Peyer's patch (tissue), 4 donors: Measurements from ENCODE around the gene LDLRAP1. TPM values are rescaled to one million over a fixed set of nuclear protein-coding genes. Genes with fewer than 3 reads are reported as not detected.

Experiments used
- DNase-seq, 3 donors: peaks; one replicate each; pipeline ENCODE4 v3.0.0-alpha.2; 2017 to 2019
- H3K27ac ChIP-seq, 4 donors: fragments of 200-600 bp; sonication (generic); one replicate each; pipeline ENCODE4 v1.5.1; 2016 to 2019
- H3K27me3 ChIP-seq, 2 donors: fragments of 200-600 bp; sonication (generic); one replicate each; pipeline ENCODE4 v1.5.1; 2019
- H3K36me3 ChIP-seq, 3 donors: fragments of 200-600 bp; sonication (generic); one replicate each; pipeline ENCODE4 v1.5.1; 2016 to 2019
- H3K4me1 ChIP-seq, 4 donors: fragments of 200-600 bp; sonication (generic); one replicate each; pipeline ENCODE4 v1.5.1; 2016 to 2019
- H3K4me3 ChIP-seq, 4 donors: fragments of 200-600 bp; sonication (generic); 1 replicate in 3 of 4; 2 replicates in 1 of 4; pipeline ENCODE4 v1.5.1; 2016 to 2019; ENCODE audit warnings: mild to moderate bottlenecking in 1 of 4
- H3K9me3 ChIP-seq, 4 donors: fragments of 200-600 bp; sonication (generic); one replicate each; pipeline ENCODE4 v1.5.1; 2016 to 2019; ENCODE audit warnings: mild to moderate bottlenecking in 1 of 4
- CTCF ChIP-seq, 6 experiments: fragments of 450-650 bp in 4 of 6; fragments of 200-600 bp in 2 of 6; sonication (generic) in 1 of 6; IDR thresholded peaks; one replicate each; pipeline ENCODE4 v1.5.1; 2017 to 2019; ENCODE audit warnings: antibody characterized with exemption in 6 of 6, mild to moderate bottlenecking in 3 of 6, moderate library complexity in 1 of 6
- POLR2A ChIP-seq, 2 donors: fragments of 450-650 bp; IDR thresholded peaks; one replicate each; pipeline ENCODE4 v1.5.1; 2017; ENCODE audit warnings: antibody characterized with exemption in 2 of 2, mild to moderate bottlenecking in 2 of 2, moderate library complexity in 2 of 2
- total RNA-seq, 4 donors: library from RNA; depleted of rRNA; stranded (reverse); fragments of >200 nt; gene quantifications; one replicate each; pipeline ENCODE4 v1.1.0, GENCODE V29; 2016

LDLRAP1 gene
- total RNA-seq, 4 donors from 2014 or later = 20.1 to 24.5 (median 22.7) TPM

GRCh38 chr1:25609921-25610320, 66.5 kb downstream of the LDLRAP1 start:
- peaks cover 0 to 3% (median 0%) of the 10 kb centered on the region in 4 donors for H3K4me1 ChIP-seq
- DNase-seq = no peak
- TF ChIP-seq POLR2A (IDR thresholded peaks at IDR 0.05) (no peak), CTCF (IDR thresholded peaks at IDR 0.05) (no peak)
- no peaks in the 10 kb centered on the region for H3K27me3 ChIP-seq
- H3K27ac ChIP-seq = no peak overlapping the region
- H3K4me3 ChIP-seq = no peak overlapping the region
- no peaks in the 10 kb centered on the region for H3K9me3 ChIP-seq
- H3K36me3 ChIP-seq = no peaks in the 10 kb centered on the region

- no peak overlapping the region for H3K27ac ChIP-seq
- DNase-seq = no peak
- TF ChIP-seq POLR2A (IDR thresholded peaks at IDR 0.05) = no peak
- TF ChIP-seq CTCF (IDR thresholded peaks at IDR 0.05) = peak in 1 of 6 experiments; percentile 14
- H3K4me1 ChIP-seq = peaks cover 0 to 5% (median 2%) of the 10 kb centered on the region in 4 donors
- no peaks in the 10 kb centered on the region for H3K27me3 ChIP-seq
- H3K36me3 ChIP-seq = no peaks in the 10 kb centered on the region
- no peaks in the 10 kb centered on the region for H3K9me3 ChIP-seq
- H3K4me3 ChIP-seq = no peak overlapping the region
These were observed 67.6 kb downstream of the LDLRAP1 start for GRCh38 chr1:25610822-25611630.

- no peak overlapping the region for H3K4me3 ChIP-seq
These were observed 68.4 kb downstream of the LDLRAP1 start for GRCh38 chr1:25611843-25612242.

GRCh38 chr1:25612421-25612820, 69.0 kb downstream of the LDLRAP1 start:
- no peak for DNase-seq
- peaks cover 0 to 8% (median 2%) of the 10 kb centered on the region in 4 donors for H3K4me1 ChIP-seq
- H3K36me3 ChIP-seq = no peaks in the 10 kb centered on the region
- no peaks in the 10 kb centered on the region for H3K27me3 ChIP-seq
- H3K9me3 ChIP-seq = no peaks in the 10 kb centered on the region
- no peak for TF ChIP-seq POLR2A (IDR thresholded peaks at IDR 0.05)
- TF ChIP-seq CTCF (IDR thresholded peaks at IDR 0.05) = no peak
- H3K4me3 ChIP-seq = no peak overlapping the region
- no peak overlapping the region for H3K27ac ChIP-seq

More at GRCh38 chr1:25611843-25612242, 68.4 kb downstream of the LDLRAP1 start:
- TF ChIP-seq CTCF (IDR thresholded peaks at IDR 0.05) = no peak
- no peak for TF ChIP-seq POLR2A (IDR thresholded peaks at IDR 0.05)
- Histone ChIP-seq H3K9me3 (no peaks in the 10 kb centered on the region), H3K27me3 (no peaks in the 10 kb centered on the region), H3K27ac (no peak overlapping the region), H3K36me3 (no peaks in the 10 kb centered on the region), H3K4me1 (peaks cover 0 to 8% (median 2%) of the 10 kb centered on the region in 4 donors)
- no peak for DNase-seq

GRCh38 chr1:25613091-25613490, 69.7 kb downstream of the LDLRAP1 start:
- Histone ChIP-seq H3K4me3 (no peak overlapping the region), H3K4me1 (peaks cover 0 to 11% (median 7%) of the 10 kb centered on the region in 4 donors), H3K27ac (no peak overlapping the region), H3K9me3 (no peaks in the 10 kb centered on the region), H3K36me3 (no peaks in the 10 kb centered on the region), H3K27me3 (no peaks in the 10 kb centered on the region)
- no peak for TF ChIP-seq CTCF (IDR thresholded peaks at IDR 0.05)
- no peak for TF ChIP-seq POLR2A (IDR thresholded peaks at IDR 0.05)
- DNase-seq = no peak
